Measurements from ENCODE around the gene THOP1.

GRCh38 chr19:2754659-2755447, 30.4 kb upstream of the THOP1 start:
- no peak for TF ChIP-seq CTCF (IDR thresholded peaks at IDR 0.05)
- TF ChIP-seq POLR2AphosphoS5 (IDR thresholded peaks at IDR 0.05; ENCODE audit: low read depth, low read length): no peak

All from Panc1 (cell line).